ENCODE results near the gene B3GAT2. TPM values are rescaled to one million over a fixed set of nuclear protein-coding genes. Genes with fewer than 3 reads are reported as not detected.

Gene B3GAT2
- total RNA-seq, 1 experiment from 2014 or later: not detected

DNA sequence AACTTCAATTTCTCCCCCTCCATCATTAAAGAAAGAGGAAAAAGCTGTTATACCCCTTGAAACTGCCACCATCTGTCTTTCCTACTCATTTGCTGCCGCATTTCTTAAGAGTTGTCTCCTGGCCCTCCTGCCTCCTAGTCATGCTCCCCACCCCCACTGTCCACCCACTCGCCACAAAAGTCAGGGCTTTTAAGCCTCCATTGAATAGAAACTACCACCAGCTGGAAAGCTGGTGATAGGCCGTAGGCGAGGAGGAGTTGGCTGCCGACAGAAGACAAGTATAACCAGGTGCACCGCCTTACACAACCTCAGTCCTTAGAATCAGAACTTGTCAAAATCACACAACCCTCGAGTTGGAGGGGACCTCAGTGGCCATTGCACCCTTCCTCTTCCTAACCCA lies 67.6 kb downstream of the B3GAT2 start:
- no peaks in the 10 kb centered on the region for H3K36me3 ChIP-seq (ENCODE audit: insufficient read depth, low read length)
- H3K4me3 ChIP-seq (ENCODE audit: low read length): no peak overlapping the region
- H3K4me1 ChIP-seq (ENCODE audit: low read length): no peaks in the 10 kb centered on the region
- H3K9me3 ChIP-seq (ENCODE audit: low read length): no peaks in the 10 kb centered on the region
- H3K79me2 ChIP-seq (ENCODE audit: low read length): no peaks in the 10 kb centered on the region
- no peaks in the 10 kb centered on the region for H4K20me1 ChIP-seq (ENCODE audit: insufficient read depth, low read depth, low read length)
- no peak overlapping the region for H3K9ac ChIP-seq (ENCODE audit: low read length)
- no peaks in the 10 kb centered on the region for H3K27me3 ChIP-seq (ENCODE audit: low read length)
- H3K9me2 ChIP-seq (replicated peaks; ENCODE audit: insufficient read depth, low read length): no peaks in the 10 kb centered on the region
- no peak overlapping the region for H3K27ac ChIP-seq (ENCODE audit: low read length)
- DNase-seq: no peak
- H3K4me2 ChIP-seq (ENCODE audit: low read depth, low read length, poor library complexity, severe bottlenecking): no peak overlapping the region
- no peak overlapping the region for H2AFZ ChIP-seq (ENCODE audit: low read length)

DNA sequence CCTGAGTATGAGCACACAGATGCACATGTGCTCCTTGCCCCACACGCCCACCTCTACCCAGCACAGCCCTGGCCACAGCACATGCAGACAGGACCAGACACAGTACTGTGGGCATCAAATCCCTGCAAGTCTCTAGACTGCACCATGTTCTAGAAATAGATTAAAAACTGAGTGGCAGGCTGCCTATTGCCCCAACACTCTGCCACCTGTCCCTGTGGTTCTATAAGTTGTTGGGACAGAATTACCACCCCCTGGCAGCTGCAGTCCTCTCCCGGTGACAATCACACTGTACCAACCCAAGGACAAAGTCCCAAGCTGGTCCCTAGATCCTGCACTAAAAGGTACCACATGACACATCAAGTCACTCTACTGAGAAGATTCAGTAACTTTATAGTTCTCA lies 70.2 kb downstream of the B3GAT2 start:
- Histone ChIP-seq H3K9me2 (replicated peaks; ENCODE audit: insufficient read depth, low read length) (no peaks in the 10 kb centered on the region), H3K4me1 (ENCODE audit: low read length) (no peaks in the 10 kb centered on the region), H3K79me2 (ENCODE audit: low read length) (no peaks in the 10 kb centered on the region), H3K9ac (ENCODE audit: low read length) (no peak overlapping the region), H3K4me3 (ENCODE audit: low read length) (no peak overlapping the region), H3K27me3 (ENCODE audit: low read length) (no peaks in the 10 kb centered on the region), H3K36me3 (ENCODE audit: insufficient read depth, low read length) (no peaks in the 10 kb centered on the region), H3K4me2 (ENCODE audit: low read depth, low read length, poor library complexity, severe bottlenecking) (no peak overlapping the region), H2AFZ (ENCODE audit: low read length) (no peak overlapping the region), H4K20me1 (ENCODE audit: insufficient read depth, low read depth, low read length) (no peaks in the 10 kb centered on the region), H3K27ac (ENCODE audit: low read length) (no peak overlapping the region), H3K9me3 (ENCODE audit: low read length) (no peaks in the 10 kb centered on the region)
- no peak for DNase-seq

DNA sequence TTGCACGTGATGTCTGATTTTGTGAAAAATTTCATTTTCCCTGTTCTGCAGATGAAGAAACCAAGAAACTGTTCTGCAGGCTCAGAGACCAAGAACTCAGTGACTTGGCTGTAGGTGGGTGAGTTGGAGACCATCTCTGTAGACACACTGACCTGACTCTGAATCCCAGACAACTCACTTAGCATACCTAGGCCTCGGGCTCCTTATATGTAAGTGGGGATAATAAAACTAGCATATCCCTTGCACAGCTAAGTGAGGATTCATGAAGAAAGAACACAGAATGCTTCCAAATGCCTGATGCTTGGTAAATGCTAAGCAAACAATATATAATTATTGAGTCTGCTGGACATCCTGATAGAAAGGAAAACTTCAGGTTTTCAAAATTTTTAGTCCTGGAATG lies 70.8 kb downstream of the B3GAT2 start:
- H3K9ac ChIP-seq (ENCODE audit: low read length): no peak overlapping the region
- H3K27me3 ChIP-seq (ENCODE audit: low read length): no peaks in the 10 kb centered on the region
- H3K9me2 ChIP-seq (replicated peaks; ENCODE audit: insufficient read depth, low read length): no peaks in the 10 kb centered on the region
- no peaks in the 10 kb centered on the region for H4K20me1 ChIP-seq (ENCODE audit: insufficient read depth, low read depth, low read length)
- H2AFZ ChIP-seq (ENCODE audit: low read length): no peak overlapping the region
- no peak overlapping the region for H3K4me3 ChIP-seq (ENCODE audit: low read length)
- no peak overlapping the region for H3K27ac ChIP-seq (ENCODE audit: low read length)
- no peaks in the 10 kb centered on the region for H3K36me3 ChIP-seq (ENCODE audit: insufficient read depth, low read length)
- H3K79me2 ChIP-seq (ENCODE audit: low read length): no peaks in the 10 kb centered on the region
- H3K4me1 ChIP-seq (ENCODE audit: low read length): no peaks in the 10 kb centered on the region
- DNase-seq: no peak
- H3K9me3 ChIP-seq (ENCODE audit: low read length): no peaks in the 10 kb centered on the region
- H3K4me2 ChIP-seq (ENCODE audit: low read depth, low read length, poor library complexity, severe bottlenecking): no peak overlapping the region

DNA sequence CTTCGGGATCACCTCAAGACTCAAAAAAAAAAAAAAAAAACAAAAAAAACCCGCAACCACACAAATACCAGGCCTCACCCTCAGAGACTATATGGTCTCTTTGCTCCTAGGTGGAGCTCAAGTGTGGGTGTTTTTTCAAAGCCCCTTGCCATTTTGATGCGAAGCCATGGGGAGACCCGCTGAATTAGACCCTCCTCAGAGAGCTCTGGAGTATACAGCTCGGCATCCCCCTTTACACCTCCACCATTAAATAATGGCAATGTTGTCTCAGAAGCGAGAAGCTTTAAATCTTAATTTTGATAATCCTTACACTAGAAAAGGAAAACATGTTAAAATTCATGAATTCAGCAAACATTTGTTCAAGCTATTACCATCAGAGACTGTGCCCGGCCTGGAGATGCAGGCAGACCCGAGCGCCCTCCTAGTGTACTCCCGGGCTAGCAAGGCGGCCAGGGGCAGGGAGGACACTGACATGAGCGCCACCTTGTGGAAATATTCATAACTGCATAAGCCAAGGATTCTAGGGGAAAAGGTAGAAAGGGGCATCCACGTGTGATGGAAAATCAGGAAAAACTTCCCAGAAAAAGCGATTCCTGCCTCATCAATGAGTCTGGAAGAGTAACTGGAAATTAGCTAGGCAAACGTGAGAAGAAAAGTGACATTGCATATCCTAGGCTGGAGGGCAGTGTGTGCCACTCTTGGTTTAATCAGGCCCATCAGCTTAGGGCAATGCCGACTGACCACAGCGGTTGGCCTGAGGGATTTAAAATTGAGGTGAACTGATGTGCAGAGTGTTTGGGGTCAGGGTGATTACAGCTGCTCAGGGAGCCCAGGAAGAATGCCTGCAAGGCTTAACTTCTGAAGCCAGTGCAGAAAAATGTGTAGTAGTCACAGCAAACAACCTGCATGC lies 72.5 kb downstream of the B3GAT2 start:
- DNase-seq: peak; percentile 83
- no peaks in the 10 kb centered on the region for H4K20me1 ChIP-seq (ENCODE audit: insufficient read depth, low read depth, low read length)
- H2AFZ ChIP-seq (ENCODE audit: low read length): no peak overlapping the region
- no peak overlapping the region for H3K27ac ChIP-seq (ENCODE audit: low read length)
- no peak overlapping the region for H3K9ac ChIP-seq (ENCODE audit: low read length)
- no peaks in the 10 kb centered on the region for H3K36me3 ChIP-seq (ENCODE audit: insufficient read depth, low read length)
- H3K9me3 ChIP-seq (ENCODE audit: low read length): no peaks in the 10 kb centered on the region
- H3K9me2 ChIP-seq (replicated peaks; ENCODE audit: insufficient read depth, low read length): no peaks in the 10 kb centered on the region
- H3K4me2 ChIP-seq (ENCODE audit: low read depth, low read length, poor library complexity, severe bottlenecking): no peak overlapping the region
- no peaks in the 10 kb centered on the region for H3K79me2 ChIP-seq (ENCODE audit: low read length)
- no peak overlapping the region for H3K4me3 ChIP-seq (ENCODE audit: low read length)
- H3K4me1 ChIP-seq (ENCODE audit: low read length): no peaks in the 10 kb centered on the region
- no peaks in the 10 kb centered on the region for H3K27me3 ChIP-seq (ENCODE audit: low read length)

DNA sequence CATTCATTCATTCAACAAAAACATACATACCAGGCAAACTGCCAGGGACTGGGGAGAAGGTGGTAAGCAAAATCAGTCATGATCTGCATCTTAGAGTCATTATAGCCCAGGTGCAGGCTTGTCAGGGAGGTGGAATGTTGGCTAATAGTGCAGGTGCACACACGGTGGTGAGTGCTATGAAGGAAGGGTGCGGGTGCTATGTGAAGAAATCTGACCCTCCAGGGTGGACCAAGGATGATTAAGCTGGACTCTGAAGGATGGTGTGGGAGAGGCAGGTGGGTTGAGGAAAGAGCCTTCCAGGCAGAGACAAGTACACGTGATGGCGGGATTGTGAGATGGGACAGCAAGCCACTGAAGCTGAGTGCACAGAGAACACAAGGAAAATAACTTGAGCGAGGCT lies 77.4 kb downstream of the B3GAT2 start:
- Histone ChIP-seq H3K9ac (ENCODE audit: low read length) (no peak overlapping the region), H3K27me3 (ENCODE audit: low read length) (no peaks in the 10 kb centered on the region; the same call in 1 of the 2 replicates), H3K4me1 (ENCODE audit: low read length) (no peaks in the 10 kb centered on the region), H3K79me2 (ENCODE audit: low read length) (no peaks in the 10 kb centered on the region), H3K27ac (ENCODE audit: low read length) (no peak overlapping the region), H3K4me2 (ENCODE audit: low read depth, low read length, poor library complexity, severe bottlenecking) (no peak overlapping the region), H3K9me2 (replicated peaks; ENCODE audit: insufficient read depth, low read length) (no peaks in the 10 kb centered on the region), H2AFZ (ENCODE audit: low read length) (no peak overlapping the region), H3K36me3 (ENCODE audit: insufficient read depth, low read length) (no peaks in the 10 kb centered on the region), H3K4me3 (ENCODE audit: low read length) (no peak overlapping the region), H4K20me1 (ENCODE audit: insufficient read depth, low read depth, low read length) (no peaks in the 10 kb centered on the region), H3K9me3 (ENCODE audit: low read length) (no peaks in the 10 kb centered on the region)
- DNase-seq: no peak

DNA sequence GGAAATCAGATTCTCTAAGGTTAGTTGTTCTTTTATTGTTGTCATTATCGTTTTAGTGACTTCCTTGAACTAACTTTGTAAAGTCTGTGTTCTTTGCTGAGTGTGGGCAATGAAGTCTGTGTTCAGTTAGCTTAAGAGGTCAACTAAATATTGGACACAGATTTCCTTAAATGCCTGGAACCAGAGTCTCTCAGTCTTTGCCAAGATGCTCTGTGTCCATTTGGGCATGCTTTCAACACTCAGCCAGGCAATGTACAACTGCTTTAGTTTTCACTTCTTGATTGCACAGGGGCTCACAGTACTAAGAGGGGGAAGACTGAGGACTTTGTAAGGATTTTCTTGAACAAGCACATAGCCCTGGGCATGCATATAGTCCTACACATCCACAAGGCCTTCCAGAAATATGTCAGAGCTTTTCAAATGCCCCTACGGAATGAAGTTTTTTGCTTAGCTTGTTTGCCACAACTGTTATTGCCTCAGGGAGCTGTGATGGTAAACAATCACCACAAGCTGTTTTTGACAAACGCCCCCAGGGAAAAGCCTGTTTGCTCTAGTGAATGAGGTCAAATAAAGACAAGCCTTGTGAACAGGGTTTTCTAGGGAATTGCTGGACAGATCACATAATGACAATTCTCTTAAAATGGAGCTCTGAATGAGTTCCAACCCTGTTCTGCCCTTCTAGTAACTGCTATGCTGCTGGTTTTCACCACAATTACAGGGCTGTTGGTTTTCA lies 82.5 kb downstream of the B3GAT2 start:
- no peak overlapping the region for H3K27ac ChIP-seq (ENCODE audit: low read length)

DNA sequence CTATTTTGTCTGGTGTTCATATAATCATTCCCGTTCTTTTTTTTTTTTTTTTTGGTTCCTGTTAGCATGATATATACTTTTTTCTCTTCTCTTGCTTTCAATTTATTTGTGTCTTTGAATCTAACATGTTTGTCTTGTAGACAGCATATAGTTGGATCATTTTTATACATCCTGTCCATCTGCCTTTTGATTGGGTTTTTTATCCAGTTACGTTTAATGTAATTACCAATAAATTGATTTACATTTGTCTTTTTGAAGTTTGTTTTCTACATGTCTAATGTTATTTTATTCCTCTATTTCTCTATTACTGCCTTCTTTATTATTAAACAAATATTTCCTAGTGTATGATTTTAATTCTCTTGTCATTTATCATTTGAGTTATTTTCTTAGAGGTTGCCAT lies 84.4 kb downstream of the B3GAT2 start:
- Histone ChIP-seq H4K20me1 (ENCODE audit: insufficient read depth, low read depth, low read length) (no peaks in the 10 kb centered on the region), H2AFZ (ENCODE audit: low read length) (no peak overlapping the region), H3K36me3 (ENCODE audit: insufficient read depth, low read length) (no peaks in the 10 kb centered on the region), H3K4me2 (ENCODE audit: low read depth, low read length, poor library complexity, severe bottlenecking) (no peak overlapping the region), H3K9me2 (replicated peaks; ENCODE audit: insufficient read depth, low read length) (no peaks in the 10 kb centered on the region), H3K4me3 (ENCODE audit: low read length) (no peak overlapping the region), H3K79me2 (ENCODE audit: low read length) (no peaks in the 10 kb centered on the region), H3K4me1 (ENCODE audit: low read length) (no peaks in the 10 kb centered on the region), H3K27me3 (ENCODE audit: low read length) (no peaks in the 10 kb centered on the region; the same call in 1 of the 2 replicates), H3K9ac (ENCODE audit: low read length) (no peak overlapping the region), H3K9me3 (ENCODE audit: low read length) (peaks cover 3% of the 10 kb centered on the region; the same call in 1 of the 2 replicates), H3K27ac (ENCODE audit: low read length) (no peak overlapping the region)
- DNase-seq: no peak

More for the DNA sequence above, 82.5 kb downstream of the B3GAT2 start:
- H3K9me2 ChIP-seq (replicated peaks; ENCODE audit: insufficient read depth, low read length): no peaks in the 10 kb centered on the region
- H3K4me3 ChIP-seq (ENCODE audit: low read length): no peak overlapping the region
- H3K9ac ChIP-seq (ENCODE audit: low read length): no peak overlapping the region
- no peaks in the 10 kb centered on the region for H3K36me3 ChIP-seq (ENCODE audit: insufficient read depth, low read length)
- no peak overlapping the region for H2AFZ ChIP-seq (ENCODE audit: low read length)
- no peaks in the 10 kb centered on the region for H4K20me1 ChIP-seq (ENCODE audit: insufficient read depth, low read depth, low read length)
- H3K27me3 ChIP-seq (ENCODE audit: low read length): no peaks in the 10 kb centered on the region; the same call in 1 of the 2 replicates
- peaks cover 3% of the 10 kb centered on the region; the same call in 1 of the 2 replicates for H3K9me3 ChIP-seq (ENCODE audit: low read length)
- H3K79me2 ChIP-seq (ENCODE audit: low read length): no peaks in the 10 kb centered on the region
- no peak overlapping the region for H3K4me2 ChIP-seq (ENCODE audit: low read depth, low read length, poor library complexity, severe bottlenecking)
- H3K4me1 ChIP-seq (ENCODE audit: low read length): no peaks in the 10 kb centered on the region
- no peak for DNase-seq

DNA sequence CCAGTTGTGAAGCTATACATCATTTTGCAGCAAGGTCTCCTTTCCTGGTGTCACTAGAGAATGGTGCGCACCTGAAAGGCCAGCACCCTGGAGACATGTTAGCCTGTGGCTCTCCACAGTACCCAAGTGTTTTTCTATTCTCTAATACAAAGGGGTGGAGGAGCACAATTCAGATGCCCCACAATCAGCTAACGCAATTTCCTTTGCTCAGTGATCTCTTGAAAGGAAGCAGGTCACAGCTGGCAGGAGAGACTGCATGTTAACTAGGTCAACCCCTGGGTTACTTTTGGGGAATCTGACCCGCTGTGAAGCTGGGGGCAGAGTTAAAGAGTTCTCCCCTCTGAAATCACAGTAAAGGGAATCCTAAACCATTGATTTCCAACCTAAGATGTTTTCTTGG lies 92.5 kb downstream of the B3GAT2 start:
- Histone ChIP-seq H3K4me2 (ENCODE audit: low read depth, low read length, poor library complexity, severe bottlenecking) (no peak overlapping the region), H3K79me2 (ENCODE audit: low read length) (no peaks in the 10 kb centered on the region), H3K9me2 (replicated peaks; ENCODE audit: insufficient read depth, low read length) (no peaks in the 10 kb centered on the region), H4K20me1 (ENCODE audit: insufficient read depth, low read depth, low read length) (no peaks in the 10 kb centered on the region), H2AFZ (ENCODE audit: low read length) (no peak overlapping the region), H3K36me3 (ENCODE audit: insufficient read depth, low read length) (no peaks in the 10 kb centered on the region), H3K4me1 (ENCODE audit: low read length) (no peaks in the 10 kb centered on the region), H3K9ac (ENCODE audit: low read length) (no peak overlapping the region), H3K27ac (ENCODE audit: low read length) (no peak overlapping the region), H3K4me3 (ENCODE audit: low read length) (no peak overlapping the region), H3K27me3 (ENCODE audit: low read length) (no peaks in the 10 kb centered on the region), H3K9me3 (ENCODE audit: low read length) (no peaks in the 10 kb centered on the region)
- DNase-seq: no peak

Measured in Karpas-422 (cell line).